HG03108 (cell line): ENCODE measurements around the gene PRKCSH.
"Not testable (repeated sequence)": the region's sequence is repeated elsewhere in the genome, so short reads cannot be mapped to it uniquely, and the experiment has no call there.

ENCODE experiments used
- ATAC-seq: cut with Tn5 transposase; IDR thresholded peaks from one replicate; pipeline ENCODE4 v1.9.1; 2021; ENCODE audit warnings: moderate library complexity; ENCODE audit not compliant: unreplicated experiment

PRKCSH gene

DNA sequence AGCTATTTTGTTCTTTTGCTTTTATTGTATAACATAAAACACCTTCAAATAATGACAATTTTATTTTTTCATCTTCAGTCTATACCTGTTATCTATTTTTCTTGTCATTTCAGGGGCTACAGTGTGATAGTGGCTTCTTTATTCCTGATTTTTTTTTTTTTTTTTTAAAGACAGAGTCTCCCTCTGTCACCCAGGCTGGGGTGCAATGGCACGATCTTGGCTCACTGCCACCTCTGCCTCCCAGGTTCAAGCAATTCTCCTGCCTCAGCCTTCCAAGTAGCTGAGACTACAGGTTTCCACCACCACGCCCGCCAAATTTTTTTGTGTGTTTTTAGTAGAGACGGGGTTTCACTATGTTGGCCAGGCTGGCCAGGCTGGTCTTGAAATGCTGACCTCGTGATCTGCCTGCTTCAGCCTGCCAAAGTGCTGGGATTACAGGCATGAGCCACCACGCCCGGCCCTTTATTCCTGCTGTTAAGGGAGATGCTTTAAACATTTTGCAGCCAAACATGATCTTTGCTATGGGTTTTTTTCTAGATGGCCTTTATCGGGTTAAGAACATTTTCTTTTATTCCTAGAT is 32.9 kb downstream of the PRKCSH start:
- ATAC-seq, result not testable (repeated sequence)

DNA sequence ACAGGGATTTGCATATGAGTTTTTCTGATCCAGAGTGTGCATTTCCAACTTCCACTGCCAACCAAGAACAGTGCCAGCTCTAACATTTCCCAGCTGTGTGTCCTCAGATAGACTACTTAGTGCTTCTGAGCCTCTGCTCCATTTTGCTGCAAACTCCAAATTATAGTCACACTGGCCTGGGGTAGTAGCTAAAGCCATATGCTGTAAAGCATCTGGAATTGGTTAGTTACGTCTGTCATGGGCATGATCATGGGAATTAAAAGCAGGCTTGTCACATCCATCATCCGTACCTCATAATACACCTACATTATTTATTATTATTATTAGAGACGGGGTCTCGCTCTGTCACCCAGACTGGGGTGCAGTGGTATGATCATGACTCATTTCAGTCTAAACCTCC is 38.3 kb downstream of the PRKCSH start:
- ATAC-seq, result no peak

DNA sequence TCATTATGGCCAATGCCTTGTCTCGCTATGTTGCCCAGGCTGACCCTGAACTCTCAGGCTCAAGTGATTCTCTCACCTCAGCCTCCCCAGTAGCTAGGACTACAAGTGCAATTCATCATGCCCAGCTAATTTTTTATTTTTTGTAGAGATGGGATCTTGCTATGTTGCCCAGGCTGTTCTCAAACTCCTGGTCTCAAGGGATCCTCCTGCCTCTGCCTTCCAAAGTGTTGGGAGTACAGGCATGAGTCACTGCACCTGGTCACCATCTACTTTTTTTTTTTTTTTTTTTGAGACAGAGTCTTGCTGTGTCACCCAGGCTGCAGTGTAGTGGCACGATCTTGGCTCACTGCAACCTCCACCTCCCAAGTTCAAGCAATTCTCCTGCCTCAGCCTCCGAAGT is 39.9 kb downstream of the PRKCSH start:
- ATAC-seq, result not testable (repeated sequence)

DNA sequence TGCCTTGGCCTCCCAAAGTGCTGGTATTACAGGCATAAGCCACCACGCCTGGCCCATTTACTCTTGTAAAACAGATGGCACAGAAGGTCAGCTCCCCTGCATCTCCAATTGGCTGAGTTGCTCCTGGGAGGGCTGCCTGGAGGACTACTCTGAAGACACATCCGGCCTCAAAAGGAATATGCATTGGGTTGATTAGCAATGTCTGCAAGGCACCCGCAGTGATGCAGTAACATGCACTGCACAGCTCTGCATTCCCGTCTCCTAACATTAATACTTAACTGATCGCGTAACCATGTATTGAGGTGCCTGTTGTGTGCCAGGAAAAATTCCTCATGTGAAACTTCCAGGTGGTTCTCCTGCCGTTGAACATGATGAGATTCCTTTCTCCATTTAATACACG is 40.4 kb downstream of the PRKCSH start:
- no peak for ATAC-seq

DNA sequence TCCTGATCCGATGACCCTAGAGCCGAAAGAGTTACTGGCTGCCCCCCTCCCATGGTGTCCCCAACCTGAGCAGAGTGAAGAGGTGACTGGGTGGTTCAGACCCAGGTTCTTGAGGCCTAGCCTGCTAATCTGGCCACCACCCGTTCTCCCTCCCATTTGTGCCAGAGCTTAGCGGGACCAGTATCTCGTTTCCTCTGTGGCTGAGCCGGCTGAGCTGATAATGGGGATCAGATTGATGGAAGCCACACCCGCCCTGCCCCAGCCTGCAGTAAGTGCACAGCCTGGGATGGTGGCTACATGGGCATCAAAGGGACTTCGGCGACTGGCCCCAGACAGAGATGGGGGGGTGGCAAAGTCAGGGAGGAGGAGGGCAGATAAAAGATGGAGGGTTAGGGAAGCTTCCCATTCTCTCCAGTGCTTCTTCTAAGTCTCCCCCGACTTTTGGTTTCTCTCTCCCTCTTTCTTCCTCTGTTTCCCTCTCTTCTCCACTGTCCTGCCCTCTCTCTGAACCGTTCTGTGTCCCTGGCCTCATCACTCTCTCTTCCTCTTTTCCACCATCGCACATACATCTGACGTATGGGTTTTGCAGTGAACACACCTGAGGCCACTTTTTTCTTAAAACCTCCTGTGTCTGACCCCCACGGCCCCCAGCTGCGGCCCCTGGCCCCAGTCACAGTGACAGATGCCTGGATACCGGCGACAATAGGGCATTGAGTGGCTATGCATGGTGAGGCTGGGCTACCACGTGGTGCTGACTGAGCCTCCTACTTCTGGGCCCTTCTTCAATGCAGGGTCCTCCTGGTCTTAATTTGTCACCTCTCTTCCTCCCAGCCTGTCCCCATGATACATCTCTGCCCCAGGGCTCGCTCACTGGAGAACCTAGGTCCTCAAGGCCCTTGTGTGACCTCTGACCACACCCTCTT is 43.0 kb downstream of the PRKCSH start:
- ATAC-seq, result no peak

DNA sequence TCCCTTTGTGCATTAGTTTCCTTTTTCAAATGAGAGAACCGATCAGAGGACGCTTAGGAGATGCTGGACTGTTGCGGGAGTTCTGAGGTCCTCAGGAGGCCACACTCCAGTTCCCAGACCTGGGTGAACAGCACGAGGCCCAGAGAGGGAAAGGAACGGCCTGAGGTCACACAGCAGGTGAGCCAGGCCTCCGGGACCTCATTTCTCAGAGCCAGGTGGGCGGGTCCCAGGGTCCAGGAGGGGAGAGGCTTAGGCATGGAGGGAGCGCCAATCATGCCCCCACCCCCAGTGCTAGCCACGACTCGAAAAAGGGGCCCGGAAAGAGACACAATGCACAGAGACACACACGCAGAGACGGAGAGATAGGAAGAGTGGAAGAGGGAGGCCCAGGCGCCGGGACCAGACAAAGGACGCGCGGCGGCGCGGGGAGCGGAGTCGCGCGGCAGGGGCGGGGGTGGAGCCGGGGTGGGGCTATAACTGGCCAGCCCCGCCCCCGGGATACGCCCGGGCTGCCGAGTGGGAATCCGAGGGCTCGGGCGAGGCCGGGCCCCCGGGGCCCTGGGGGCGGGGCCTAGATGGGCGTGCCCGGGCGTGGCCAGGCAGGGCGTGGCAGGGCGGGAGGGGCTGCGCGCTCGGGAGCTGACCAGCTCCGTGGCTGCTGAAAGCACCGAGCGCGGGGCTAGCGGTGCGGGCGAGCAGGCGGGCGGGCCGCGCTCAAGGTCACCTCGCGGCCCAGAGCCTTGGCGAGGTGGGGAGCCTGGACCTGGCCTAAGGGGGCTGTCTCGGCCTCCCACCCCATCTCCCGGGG is 43.9 kb downstream of the PRKCSH start:
- ATAC-seq, result no peak

DNA sequence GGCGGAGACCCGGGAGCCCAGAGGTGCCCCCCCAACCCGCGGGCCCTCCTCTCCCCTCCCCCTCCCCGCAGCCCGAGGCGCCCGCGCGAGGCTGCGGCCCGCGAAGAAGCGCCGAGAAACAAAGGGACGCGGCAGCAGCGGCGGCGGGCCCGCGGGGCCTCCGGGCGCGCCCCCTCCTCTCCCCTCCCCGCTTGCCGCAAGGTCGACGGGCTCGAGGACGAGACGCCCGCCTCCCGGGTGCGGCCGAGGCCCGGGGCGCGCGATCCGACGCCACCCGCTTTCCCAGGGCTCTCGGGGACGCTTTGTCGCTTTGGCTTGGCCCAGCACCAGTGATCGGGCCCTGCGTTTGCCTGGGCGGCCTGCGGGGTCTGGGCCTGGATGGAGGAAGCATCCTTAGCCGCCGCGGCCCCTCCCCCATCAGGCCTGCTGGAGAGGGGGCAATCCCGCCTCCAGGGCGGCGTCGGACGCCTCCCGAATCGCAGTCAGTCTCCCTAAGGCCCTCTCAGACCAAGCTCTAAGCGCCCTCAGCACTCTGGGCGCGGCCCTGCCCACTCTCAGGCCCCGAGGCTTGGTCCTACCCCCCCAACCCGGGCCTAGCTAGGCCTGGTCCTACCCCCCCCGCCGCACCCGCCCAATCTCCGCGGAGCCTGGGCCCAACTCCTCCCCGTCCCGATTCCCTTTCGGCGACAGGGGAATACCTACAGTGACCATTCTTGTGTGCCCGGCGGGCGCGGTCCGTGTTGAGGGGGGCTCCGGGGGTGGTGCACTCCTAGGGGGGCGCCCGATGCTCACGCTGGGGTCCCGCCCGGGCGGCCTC is 44.7 kb downstream of the PRKCSH start:
- ATAC-seq, result no peak

DNA sequence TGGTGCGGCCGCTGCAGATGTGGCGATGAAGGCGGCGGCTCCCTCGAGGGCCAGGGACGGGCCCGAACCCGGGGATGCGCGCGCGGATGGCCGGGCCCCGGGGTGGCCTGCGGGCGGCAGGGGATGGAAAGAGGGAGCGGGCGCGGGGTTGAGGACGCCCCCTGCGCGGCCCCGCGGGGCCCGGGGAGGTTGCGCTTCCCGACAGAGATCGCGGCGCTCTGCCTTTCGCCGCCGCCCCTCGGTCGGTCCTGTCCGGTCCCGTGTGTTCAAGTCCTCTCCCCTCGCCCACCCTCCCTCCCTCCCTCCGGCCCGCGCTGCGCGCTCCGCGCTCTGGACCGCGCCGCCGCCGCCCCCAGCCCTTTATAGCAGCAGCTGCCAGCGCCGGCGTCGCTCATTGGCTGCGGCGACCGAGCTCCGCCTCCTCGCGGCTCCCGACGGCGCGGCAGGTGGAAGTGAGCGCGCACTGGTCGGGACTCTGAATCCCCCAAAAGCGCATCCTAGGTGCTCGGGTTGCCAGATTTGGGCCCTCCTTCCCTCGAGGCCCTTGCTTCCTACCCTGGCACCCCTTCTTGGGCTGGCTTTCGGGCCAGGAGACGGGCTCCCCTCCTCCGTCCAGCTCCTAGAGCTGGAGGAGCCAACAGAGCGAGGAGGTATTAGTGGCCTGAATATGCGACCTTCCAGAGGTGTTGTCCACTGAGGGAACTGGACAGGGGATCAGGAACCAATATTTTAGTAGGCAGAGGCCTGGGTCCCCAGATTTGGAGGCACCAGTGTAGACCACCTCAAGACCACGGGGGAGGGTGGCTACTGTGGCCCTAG is 45.5 kb downstream of the PRKCSH start, which contains the start of gene ELAVL3:
ELAVL3 (minus strand) TSS at position 332 of the 819 bp plus-strand sequence. CDS start 438 bp downstream, outside the sequence.
- no peak for ATAC-seq

DNA sequence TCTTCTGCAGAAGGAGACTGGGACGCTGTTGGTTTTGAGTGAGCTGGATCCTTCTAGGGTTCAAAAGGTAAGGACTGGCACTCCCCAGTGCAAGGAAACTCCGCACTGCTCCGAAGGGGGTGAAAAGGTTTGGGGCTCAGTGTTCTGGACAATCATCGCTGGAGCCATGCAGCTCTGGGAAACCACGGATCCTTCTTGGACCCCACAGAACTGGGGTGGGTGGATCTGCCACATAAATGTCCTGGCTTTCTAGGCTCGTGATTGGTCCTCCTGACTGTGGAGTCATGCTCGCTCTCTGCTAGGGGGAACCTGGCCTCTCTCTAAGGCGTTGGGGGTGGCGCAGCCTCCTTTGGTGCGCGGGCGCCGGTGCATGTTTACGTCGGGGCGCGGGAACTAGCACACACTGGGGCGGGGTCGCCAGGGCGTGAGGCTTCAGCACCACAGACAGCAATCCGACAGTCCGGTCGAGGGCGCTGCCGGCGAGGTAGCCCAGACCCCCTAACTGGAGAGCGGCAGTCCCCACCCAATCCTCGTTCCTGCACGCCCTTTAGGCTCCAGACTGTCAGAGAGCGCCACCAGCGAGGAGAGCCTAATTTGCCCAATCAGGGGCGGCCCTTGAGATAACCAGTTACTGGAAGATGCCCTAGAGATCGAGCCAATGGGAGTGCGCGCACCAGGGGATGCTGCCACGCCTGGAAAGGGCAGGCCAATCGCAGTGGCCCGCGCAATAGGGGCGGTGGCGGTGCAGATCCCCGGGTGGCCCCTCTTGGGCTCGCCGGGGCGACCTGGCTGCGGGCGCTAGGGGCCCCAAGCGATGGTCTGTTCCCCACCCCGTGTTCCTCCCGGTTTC is 46.3 kb downstream of the PRKCSH start:
- ATAC-seq, result peak; percentile 58

DNA sequence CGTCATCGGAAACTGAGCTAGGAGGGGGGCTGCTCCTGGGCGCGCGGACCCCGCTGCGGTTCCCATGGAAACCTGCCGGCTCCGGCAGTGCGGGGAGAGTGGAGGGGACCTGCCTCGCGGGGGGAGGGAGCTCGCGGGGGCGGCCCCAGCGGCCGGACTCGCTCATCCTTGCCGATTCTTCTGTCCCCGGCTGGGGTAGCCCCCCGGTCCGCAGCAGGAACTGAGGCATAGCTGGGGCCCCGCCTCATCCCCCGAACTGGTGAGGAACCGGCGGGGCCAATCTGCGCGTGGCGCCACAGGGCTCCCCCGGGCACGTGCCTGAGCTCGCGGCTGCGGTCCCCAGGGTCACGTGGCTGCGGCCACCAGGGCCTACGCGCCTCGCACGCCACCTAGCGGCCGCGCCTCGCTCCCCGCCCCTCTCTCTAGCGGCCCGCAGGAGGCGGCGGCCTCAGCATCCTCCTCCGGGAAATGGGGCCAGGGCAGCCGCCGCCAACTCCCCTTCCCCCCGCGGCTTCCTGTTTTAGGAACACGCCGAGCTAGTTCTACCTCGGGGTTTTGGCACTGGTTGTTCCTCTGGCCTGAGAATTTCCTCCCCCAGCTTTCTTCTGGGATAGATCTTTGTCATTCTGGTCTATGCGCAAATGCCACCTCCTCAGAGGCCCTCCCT is 47.1 kb downstream of the PRKCSH start:
- peak; percentile 52 for ATAC-seq

DNA sequence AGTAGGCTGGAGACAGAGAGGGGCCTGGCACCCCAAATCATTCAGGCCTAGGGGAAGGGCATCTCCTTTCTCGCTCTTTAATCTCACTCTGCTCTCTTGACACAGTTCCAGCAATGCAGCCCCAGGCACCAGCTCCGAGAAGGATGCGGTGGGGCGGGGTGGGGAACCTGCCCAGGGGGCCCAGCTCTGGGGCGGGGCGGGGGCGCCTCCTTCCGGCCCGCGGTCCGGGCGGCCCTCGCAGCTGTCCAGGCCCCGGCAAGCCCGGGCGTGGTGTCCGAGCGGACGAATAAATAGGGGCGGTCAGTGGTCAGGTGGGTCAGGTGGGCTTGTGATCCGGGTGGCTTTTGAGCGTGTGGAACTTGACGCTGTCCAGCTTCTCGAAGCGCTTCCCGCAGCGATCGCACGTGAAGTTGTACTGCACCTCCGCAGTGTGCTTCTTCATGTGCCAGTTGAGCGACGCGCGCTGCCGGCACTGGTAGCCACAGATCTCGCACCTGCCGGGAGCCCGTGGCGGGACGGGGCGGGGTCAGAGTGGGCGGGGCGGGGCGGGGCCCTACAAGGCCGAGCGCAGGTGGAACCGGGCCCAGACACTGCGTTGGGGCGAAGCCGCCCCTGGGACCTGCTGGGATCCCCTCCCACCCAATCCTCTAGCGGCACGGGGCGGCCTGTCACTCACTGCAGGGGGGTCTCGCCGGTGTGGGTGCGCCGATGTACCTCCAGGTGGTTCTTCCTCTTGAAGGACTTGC is 48.1 kb downstream of the PRKCSH start:
- ATAC-seq, result no peak

DNA sequence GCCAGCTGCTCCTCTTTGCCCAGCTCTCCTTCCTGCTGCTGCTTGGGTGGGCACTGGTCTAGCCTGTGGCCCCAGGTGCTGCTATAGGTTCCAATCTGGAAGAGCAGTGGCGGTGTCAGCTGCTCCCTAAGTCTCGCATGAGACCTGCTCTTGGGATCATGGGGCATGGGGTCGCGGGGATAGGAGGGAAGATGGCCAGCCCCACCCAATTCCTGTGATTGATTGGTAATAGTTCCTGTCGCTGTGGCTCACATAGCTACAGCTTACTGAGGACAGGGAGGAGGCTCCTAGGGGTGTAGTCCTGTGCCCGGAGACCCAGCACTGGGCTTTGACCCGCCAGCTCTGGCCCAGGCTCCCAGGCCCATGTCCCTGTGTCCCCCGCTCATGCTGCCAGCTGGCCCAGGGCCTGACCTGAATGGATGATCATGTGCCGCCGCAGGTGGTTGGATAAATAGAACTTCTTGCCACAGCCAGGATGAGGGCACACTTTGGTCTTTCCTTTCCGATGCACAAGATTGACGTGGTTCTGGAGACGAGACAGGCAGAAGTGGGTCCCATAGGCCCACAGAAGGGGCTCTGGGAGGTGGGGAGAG is 49.9 kb downstream of the PRKCSH start:
- ATAC-seq, result no peak

DNA sequence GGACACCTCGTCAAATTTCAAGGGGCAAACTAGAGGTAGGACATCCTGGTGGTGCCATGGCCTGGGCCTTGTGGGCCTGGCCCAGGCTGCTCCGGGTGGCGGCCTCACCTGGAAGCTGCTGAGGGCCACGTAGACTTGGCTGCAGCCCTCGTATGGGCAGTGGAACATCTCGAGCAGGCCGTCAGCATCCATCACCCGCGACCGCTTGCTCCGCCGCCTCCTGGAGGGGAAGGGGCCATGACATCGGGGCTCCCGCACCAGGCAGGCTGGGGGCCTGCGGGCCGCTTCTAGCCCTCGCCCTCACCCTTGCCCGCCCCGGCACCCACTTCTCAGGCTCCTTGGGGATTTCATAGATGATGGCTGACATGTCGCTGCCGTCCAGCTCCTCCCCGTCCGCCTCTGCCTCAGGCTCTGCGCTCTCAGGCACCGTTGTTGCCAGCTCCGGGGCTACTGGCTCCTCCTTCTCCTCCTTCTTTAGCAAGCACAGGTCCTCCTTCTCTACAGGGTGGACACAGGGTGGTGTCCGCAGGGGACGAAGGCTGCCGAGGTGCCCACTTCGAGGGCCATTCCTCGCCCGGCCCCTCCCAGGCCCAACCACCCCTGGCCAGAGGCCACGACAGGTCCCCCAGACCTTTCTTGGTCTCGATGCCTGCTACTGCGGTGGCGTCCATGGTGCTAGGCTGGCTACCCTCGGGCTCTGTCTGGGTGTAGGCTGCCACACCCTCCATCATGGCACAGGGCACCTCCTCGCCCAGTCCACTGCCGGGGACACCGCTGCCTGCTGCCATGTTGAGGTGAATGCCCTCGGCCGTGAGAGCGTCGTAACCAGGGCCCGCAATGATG is 51.4 kb downstream of the PRKCSH start:
- no peak for ATAC-seq

DNA sequence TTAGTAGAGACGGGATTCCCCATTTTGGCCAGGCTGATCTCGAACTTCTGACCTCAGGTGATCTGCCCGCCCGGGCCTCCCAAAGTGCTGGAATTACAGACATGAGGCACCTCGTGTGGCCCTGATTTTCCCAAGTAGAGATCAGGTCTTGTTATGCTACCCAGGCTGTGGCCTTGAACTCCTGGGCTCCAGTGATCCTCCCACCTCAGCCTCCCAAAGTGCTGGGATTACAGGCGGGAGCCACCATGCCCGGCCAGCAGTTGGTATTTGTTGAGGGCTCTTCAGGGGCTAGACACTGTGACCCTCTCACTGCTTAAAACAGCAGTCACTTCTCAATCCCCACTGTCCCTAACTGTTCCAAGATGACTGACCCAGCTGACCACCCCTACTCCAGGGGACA is 53.9 kb downstream of the PRKCSH start:
- ATAC-seq, result no peak

DNA sequence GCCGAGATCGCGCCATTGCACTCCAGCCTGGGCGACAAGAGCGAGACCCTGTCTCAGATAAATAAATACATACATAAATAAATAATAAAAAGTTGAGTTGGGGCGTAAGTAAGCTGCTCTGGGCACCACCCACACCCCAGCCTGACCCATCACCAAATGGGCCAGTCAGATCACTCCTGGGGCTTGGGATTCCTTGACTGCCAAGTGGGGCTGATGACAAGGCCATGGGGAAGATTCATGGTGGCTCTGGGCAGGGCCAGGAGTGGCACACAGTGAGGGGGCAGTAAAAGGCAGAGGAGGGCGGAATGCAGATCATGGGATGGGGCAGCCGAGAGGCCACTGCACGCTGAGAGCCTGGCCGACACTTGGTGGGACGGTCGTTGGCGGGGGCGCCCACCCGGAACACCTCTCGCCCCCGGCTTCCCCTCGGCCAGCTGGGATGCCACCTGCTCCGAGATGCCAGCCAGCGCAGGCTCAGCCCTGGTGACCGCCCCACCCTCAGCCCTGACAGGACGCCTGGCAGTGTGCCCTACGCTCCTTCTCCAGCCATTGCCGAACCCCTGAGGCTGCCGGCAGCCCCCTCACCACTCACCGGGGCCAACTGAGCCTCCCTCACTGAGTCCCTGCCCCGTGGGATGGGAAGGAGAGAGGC is 59.3 kb downstream of the PRKCSH start:
- ATAC-seq, result no peak

DNA sequence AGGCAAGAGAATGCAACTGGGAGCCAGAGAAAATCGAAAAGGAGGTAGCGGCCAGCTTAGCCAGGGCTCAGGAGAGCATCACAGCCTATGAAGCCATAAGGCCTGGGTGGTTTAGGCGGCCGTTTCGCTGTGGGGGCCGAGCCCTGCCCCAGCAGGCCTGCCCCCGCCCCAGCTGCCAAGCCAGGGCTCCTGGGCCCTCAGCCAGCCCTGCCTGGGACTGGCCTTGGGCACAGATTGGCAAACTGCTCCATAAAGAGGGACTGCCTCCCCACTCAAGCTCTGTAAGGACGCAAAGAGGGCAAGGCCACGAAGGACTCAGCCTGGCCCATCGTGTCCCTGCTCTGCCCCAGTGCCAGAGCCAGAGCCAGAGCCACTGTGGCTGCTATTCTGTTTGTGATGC is 60.0 kb downstream of the PRKCSH start:
- ATAC-seq, result no peak
